Neutrophil (primary cell): Measurements from ENCODE around the gene INPP5A.

Source experiments
- H3K27ac ChIP-seq: fragments of 200-600 bp; sonication (generic); 2 replicates; pipeline ENCODE4 v1.5.1; 2016; ENCODE audit warnings: mild to moderate bottlenecking, moderate library complexity
- H3K27me3 ChIP-seq: fragments of 200-600 bp; sonication (generic); 2 replicates; pipeline ENCODE4 v1.6.0; 2016; ENCODE audit warnings: mild to moderate bottlenecking
- H3K36me3 ChIP-seq: fragments of 200-600 bp; sonication (generic); 2 replicates; pipeline ENCODE4 v1.5.1; 2017
- H3K4me1 ChIP-seq, 2 experiments: fragments of 200-600 bp in 1 of 2; sonication (generic) in 1 of 2; 1 replicate in 1 of 2; 2 replicates in 1 of 2; pipeline versions ENCODE4 v1.5.1 to v1.6.1; 2013 to 2016; ENCODE audit warnings: low read depth in 1 of 2, low read length in 1 of 2, mild to moderate bottlenecking in 1 of 2, moderate library complexity in 1 of 2; ENCODE audit not compliant: control insufficient read depth in 1 of 2, insufficient read depth in 1 of 2
- H3K4me3 ChIP-seq, 2 experiments: fragments of 200-600 bp in 1 of 2; sonication (generic) in 1 of 2; 1 replicate in 1 of 2; 2 replicates in 1 of 2; pipeline ENCODE4 v1.5.1; 2013 to 2016; ENCODE audit warnings: low read depth in 1 of 2, low read length in 1 of 2, mild to moderate bottlenecking in 1 of 2, moderate library complexity in 1 of 2
- H3K9me3 ChIP-seq: fragments of 200-600 bp; sonication (generic); 2 replicates; pipeline ENCODE4 v1.5.1; 2016
- CTCF ChIP-seq: fragments of 200-600 bp; sonication (generic); IDR thresholded peaks from 2 replicates; pipeline ENCODE4 v1.5.1; 2016; ENCODE audit warnings: antibody characterized with exemption

The INPP5A gene

GRCh38 chr10:132574288-132574687, 36.7 kb downstream of the INPP5A start:
- H3K36me3 ChIP-seq = no peaks in the 10 kb centered on the region
- H3K27me3 ChIP-seq = no peaks in the 10 kb centered on the region
- peak overlapping the region in 1 of 2 experiments; percentile 34 for H3K4me3 ChIP-seq
- H3K9me3 ChIP-seq = no peaks in the 10 kb centered on the region
- no peak for TF ChIP-seq CTCF
- peaks cover 54 to 76% of the 10 kb centered on the region in 2 experiments for H3K4me1 ChIP-seq
- no peak overlapping the region for H3K27ac ChIP-seq

- Histone ChIP-seq H3K4me3 (peak overlapping the region in 1 of 2 experiments; percentile 34), H3K27ac (peak overlapping the region; percentile 62), H3K36me3 (no peaks in the 10 kb centered on the region), H3K27me3 (no peaks in the 10 kb centered on the region), H3K9me3 (no peaks in the 10 kb centered on the region), H3K4me1 (peaks cover 60 to 81% of the 10 kb centered on the region in 2 experiments)
- no peak for TF ChIP-seq CTCF
Measured at GRCh38 chr10:132574783-132575319, 37.3 kb downstream of the INPP5A start.

- Histone ChIP-seq H3K9me3 (no peaks in the 10 kb centered on the region), H3K27me3 (no peaks in the 10 kb centered on the region), H3K36me3 (no peaks in the 10 kb centered on the region), H3K4me3 (peak overlapping the region in 1 of 2 experiments; percentile 34), H3K4me1 (peaks cover 67 to 86% of the 10 kb centered on the region in 2 experiments), H3K27ac (peak overlapping the region; percentile 62)
- no peak for TF ChIP-seq CTCF
Measured at GRCh38 chr10:132575320-132576201, 38.0 kb downstream of the INPP5A start.

GRCh38 chr10:132576671-132577349, 39.2 kb downstream of the INPP5A start:
- Histone ChIP-seq H3K4me3 (no peak overlapping the region), H3K9me3 (no peaks in the 10 kb centered on the region), H3K27me3 (no peaks in the 10 kb centered on the region), H3K27ac (no peak overlapping the region), H3K36me3 (no peaks in the 10 kb centered on the region), H3K4me1 (peaks cover 60 to 74% of the 10 kb centered on the region in 2 experiments)
- TF ChIP-seq CTCF = no peak

GRCh38 chr10:132577350-132578003, 39.9 kb downstream of the INPP5A start:
- Histone ChIP-seq H3K27me3 (no peaks in the 10 kb centered on the region), H3K9me3 (no peaks in the 10 kb centered on the region), H3K4me3 (no peak overlapping the region), H3K36me3 (no peaks in the 10 kb centered on the region), H3K4me1 (peaks cover 53 to 67% of the 10 kb centered on the region in 2 experiments), H3K27ac (no peak overlapping the region)
- TF ChIP-seq CTCF = no peak
